Small intestine (tissue), 7 donors: ENCODE results near the gene NDUFAF5. TPM values are rescaled to one million over a fixed set of nuclear protein-coding genes. Genes with fewer than 3 reads are reported as not detected.
"Not testable (repeated sequence)": the region's sequence is repeated elsewhere in the genome, so short reads cannot be mapped to it uniquely, and the experiment has no call there.

ENCODE experiments used
- DNase-seq, 2 donors: peaks; one replicate each; pipeline versions ENCODE4 v3.0.0 to v3.0.0-alpha.2; 2013
- FAIRE-seq: peaks from 2 replicates; lab custom pipeline; 2012; peaks lifted over from hg19 to GRCh38; lab: Jason Lieb, UNC
- H3K27ac ChIP-seq, 3 donors: one replicate each; pipeline ENCODE4 v1.5.1; 2013; ENCODE audit warnings: low read length in 2 of 3, mild to moderate bottlenecking in 2 of 3, control low read depth in 1 of 3, inconsistent platforms in 1 of 3, low read depth in 1 of 3, moderate library complexity in 1 of 3
- H3K27me3 ChIP-seq, 3 donors: one replicate each; pipeline ENCODE4 v1.6.1; 2013; ENCODE audit warnings: low read length in 3 of 3, inconsistent platforms in 1 of 3; ENCODE audit not compliant: control insufficient read depth in 3 of 3, insufficient read depth in 3 of 3
- H3K36me3 ChIP-seq, 3 donors: one replicate each; pipeline ENCODE4 v1.6.1; 2013; ENCODE audit warnings: low read length in 3 of 3, inconsistent platforms in 1 of 3, low read depth in 1 of 3, mild to moderate bottlenecking in 1 of 3, moderate library complexity in 1 of 3; ENCODE audit not compliant: control insufficient read depth in 3 of 3, insufficient read depth in 2 of 3
- H3K4me1 ChIP-seq, 3 donors: one replicate each; pipeline ENCODE4 v1.6.1; 2013; ENCODE audit warnings: low read length in 2 of 3, inconsistent platforms in 1 of 3, low read depth in 1 of 3, mild to moderate bottlenecking in 1 of 3, moderate library complexity in 1 of 3; ENCODE audit not compliant: control insufficient read depth in 3 of 3, insufficient read depth in 2 of 3
- H3K4me3 ChIP-seq, 3 donors: one replicate each; pipeline ENCODE4 v1.5.1; 2013; ENCODE audit warnings: low read length in 3 of 3, control low read depth in 1 of 3, inconsistent platforms in 1 of 3, low read depth in 1 of 3, mild to moderate bottlenecking in 1 of 3, moderate library complexity in 1 of 3
- H3K9me3 ChIP-seq, 2 donors: one replicate each; pipeline ENCODE4 v1.6.1; 2013; ENCODE audit warnings: low read depth in 1 of 2, low read length in 1 of 2; ENCODE audit not compliant: control insufficient read depth in 2 of 2, insufficient read depth in 1 of 2
- WGBS, 3 donors: extraction: QIAGEN DNeasy Blood & Tissue Kit; methylation state at CpG; one replicate each; pipeline ENCODE4 v1.1.7; 2013; 5-methylcytosine and 5-hydroxymethylcytosine counted together
- polyA plus RNA-seq, 4 donors: library from polyadenylated mRNA; stranded (reverse) in 3 of 4; unstranded in 1 of 4; fragments of 200-250 nt in 3 of 4; fragments of 120-200 nt in 1 of 4; gene quantifications; one replicate each; pipeline versions ENCODE4 v1.2.1 to v1.2.3, GENCODE V29; 2013
- donor health status: healthy with polysubstance abuse.
- donor health status: control.
- donor health status: control.
- donor health status: Bipolar disorder and iron deficiency.
- donor health status: healthy.

Gene NDUFAF5
- polyA plus RNA-seq, 4 donors, result 18.3 to 46.7 (median 27.3) TPM

DNA sequence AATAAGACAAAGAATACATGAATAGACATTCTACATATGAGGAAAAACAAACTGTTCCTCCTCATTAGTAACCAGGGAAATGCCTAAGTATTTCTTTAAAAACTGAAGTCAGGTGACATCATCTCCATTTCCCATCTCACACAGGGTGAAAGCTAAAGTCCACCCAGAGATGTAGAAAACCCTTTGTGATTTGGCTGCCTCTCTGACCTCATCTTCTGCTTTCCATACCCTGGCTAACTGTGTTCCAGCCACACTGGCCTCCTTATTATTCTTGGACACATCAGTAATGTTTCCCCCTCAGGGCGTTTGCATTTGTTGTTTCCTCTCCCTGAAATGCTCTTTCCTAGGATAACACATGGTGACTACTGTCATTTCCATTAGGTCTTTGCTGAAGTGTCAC is 40.5 kb upstream of the NDUFAF5 start:
- Histone ChIP-seq H3K4me1 (no peaks in the 10 kb centered on the region), H3K36me3 (peaks cover 3 to 8% (median 3%) of the 10 kb centered on the region in 3 donors), H3K27ac (no peak overlapping the region), H3K27me3 (no peaks in the 10 kb centered on the region), H3K4me3 (no peak overlapping the region), H3K9me3 (no peaks in the 10 kb centered on the region)
- DNase-seq (no peak), FAIRE-seq (no peak)
- 61 to 80% (median 70%) methylated on average over 1 of the region's 1 CpG for WGBS, 3 donors

DNA sequence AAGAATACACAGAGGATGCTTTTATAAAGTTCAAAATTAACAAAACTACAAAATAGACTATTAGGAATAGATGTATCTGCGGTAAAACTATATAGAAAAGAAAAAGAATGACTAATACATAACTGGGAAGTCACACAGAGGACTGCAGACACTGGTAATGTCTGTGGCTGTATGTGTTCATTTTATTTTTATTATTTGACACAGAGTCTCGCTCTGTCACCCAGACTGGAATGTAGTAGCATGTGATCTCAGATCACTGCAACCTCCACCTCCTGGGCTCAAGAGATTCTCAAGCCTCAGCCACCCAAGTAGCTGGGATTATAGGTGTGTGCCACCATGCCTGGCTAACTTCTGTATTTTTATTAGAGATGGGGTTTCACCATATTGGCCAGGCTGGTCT is 39.0 kb upstream of the NDUFAF5 start:
- no peak for DNase-seq
- no peak for FAIRE-seq
- no peaks in the 10 kb centered on the region for H3K27me3 ChIP-seq
- H3K36me3 ChIP-seq, result peaks cover 3 to 14% (median 7%) of the 10 kb centered on the region in 3 donors
- no peaks in the 10 kb centered on the region for H3K9me3 ChIP-seq
- H3K4me3 ChIP-seq, result no peak overlapping the region
- H3K27ac ChIP-seq, result no peak overlapping the region
- H3K4me1 ChIP-seq, result no peaks in the 10 kb centered on the region
- WGBS, 3 donors, result 77 to 94% (median 91%) methylated on average over 2 of the region's 2 CpGs

DNA sequence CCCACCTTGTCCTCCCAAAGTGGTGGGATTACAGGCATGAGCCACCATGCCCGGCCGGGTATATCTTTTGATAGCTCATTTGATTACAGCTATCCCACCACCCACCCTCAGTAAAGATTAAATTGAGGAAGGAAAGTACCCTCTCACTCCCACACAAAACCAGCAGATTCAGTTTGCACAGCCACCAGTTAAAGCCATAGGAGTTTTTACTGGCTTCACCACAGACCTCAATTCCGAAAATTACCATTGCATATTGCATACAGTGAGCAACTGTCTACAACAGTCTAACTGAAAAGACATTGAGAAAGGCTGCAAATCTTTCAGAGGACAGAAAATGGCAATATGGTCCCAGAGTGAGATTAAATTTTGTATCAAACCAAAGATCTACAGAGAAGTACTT is 35.0 kb upstream of the NDUFAF5 start:
- DNase-seq (no peak), FAIRE-seq (no peak)
- WGBS, 3 donors, result 90 to 95% (median 94%) methylated on average over 3 of the region's 3 CpGs
- no peaks in the 10 kb centered on the region for H3K27me3 ChIP-seq
- H3K36me3 ChIP-seq, result peaks cover under 1 to 18% (median 6%) of the 10 kb centered on the region in 3 donors
- H3K27ac ChIP-seq, result no peak overlapping the region
- H3K4me1 ChIP-seq, result no peaks in the 10 kb centered on the region
- H3K9me3 ChIP-seq, result no peaks in the 10 kb centered on the region
- H3K4me3 ChIP-seq, result no peak overlapping the region

DNA sequence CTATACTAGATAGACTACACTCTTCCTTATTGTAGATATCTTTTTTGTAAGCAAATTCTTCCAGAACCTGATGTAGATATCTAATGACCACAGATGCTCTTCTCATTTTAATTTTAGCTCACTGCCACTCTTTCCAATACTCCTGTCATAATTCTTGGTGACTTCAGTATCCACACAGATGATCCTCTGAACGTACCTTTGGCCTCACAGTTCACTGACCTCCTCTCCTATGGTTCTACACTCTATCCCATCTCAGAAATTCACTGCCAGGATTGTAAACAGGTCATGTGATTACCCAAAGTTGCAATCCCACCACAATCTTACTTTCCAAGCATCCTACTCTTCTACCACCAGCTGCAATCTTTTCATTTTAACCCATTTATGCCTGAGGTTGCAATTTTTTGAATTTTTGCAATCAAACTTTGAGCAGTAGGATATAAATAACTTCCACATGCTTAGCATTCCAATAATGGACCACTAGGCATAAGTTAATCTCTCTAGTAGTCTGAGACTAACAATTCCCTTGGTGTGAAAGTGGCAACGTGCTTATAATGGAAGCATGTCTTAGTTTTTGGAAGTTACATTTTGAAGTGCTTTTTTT is 31.3 kb upstream of the NDUFAF5 start:
- Histone ChIP-seq H3K9me3 (no peaks in the 10 kb centered on the region), H3K36me3 (peaks cover 0 to 18% (median 6%) of the 10 kb centered on the region in 3 donors), H3K4me1 (no peaks in the 10 kb centered on the region), H3K27me3 (no peaks in the 10 kb centered on the region), H3K4me3 (no peak overlapping the region), H3K27ac (no peak overlapping the region)
- 89 to 93% (median 92%) methylated on average over 2 of the region's 2 CpGs for WGBS, 3 donors
- no peak for FAIRE-seq
- peak in 1 of 2 donors; percentile 14 for DNase-seq

DNA sequence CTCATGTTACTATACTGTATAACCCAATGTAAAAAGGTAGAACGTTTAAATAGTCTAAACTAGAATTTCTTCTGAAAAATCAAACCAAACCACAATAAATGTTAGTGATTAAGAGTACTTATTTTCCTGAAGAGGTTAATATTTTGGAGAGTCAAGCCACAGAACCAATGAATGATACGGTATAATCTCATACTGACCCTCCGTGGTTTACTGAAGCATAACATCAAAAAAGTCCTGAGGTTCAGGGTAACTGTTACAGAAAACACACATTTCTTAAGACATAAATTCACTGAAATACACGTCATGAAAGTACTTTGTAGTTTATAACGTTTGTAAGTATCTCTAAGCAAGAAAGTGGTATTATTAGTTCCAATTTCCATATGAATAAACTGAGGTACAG is 29.0 kb upstream of the NDUFAF5 start:
- 77 to 87% (median 85%) methylated on average over 5 of the region's 5 CpGs for WGBS, 3 donors
- DNase-seq (no peak), FAIRE-seq (no peak)
- no peak overlapping the region for H3K27ac ChIP-seq
- no peak overlapping the region for H3K4me3 ChIP-seq
- no peaks in the 10 kb centered on the region for H3K4me1 ChIP-seq
- H3K36me3 ChIP-seq, result peaks cover 0 to 11% (median 2%) of the 10 kb centered on the region in 3 donors
- no peaks in the 10 kb centered on the region for H3K27me3 ChIP-seq
- no peaks in the 10 kb centered on the region for H3K9me3 ChIP-seq

DNA sequence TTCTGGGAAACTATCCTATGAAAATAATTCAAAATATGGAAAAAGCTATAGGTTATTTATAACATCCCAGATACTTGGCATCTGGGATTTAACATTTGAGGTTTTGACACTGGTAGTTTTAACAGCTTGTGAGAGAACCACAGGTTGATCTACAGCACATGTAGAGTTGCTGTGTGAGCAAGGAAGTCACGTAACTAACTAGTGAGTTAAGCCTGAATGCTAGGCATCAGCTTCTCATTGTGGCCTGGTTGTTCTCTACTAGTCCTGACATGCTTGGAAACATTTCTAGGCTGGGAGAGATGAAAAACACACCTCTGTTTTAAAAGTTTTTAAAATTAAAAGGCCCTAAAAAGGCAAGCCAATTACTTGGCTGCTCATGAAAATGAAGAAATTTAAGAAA is 28.3 kb upstream of the NDUFAF5 start:
- H3K9me3 ChIP-seq, result no peaks in the 10 kb centered on the region
- DNase-seq, result no peak
- H3K27me3 ChIP-seq, result no peaks in the 10 kb centered on the region
- WGBS, 3 donors, result 95 to 96% (median 96%) methylated on average over 1 of the region's 1 CpG
- no peaks in the 10 kb centered on the region for H3K4me1 ChIP-seq
- FAIRE-seq, result no peak
- peaks cover 0 to 10% (median 2%) of the 10 kb centered on the region in 3 donors for H3K36me3 ChIP-seq
- H3K27ac ChIP-seq, result no peak overlapping the region
- H3K4me3 ChIP-seq, result no peak overlapping the region

DNA sequence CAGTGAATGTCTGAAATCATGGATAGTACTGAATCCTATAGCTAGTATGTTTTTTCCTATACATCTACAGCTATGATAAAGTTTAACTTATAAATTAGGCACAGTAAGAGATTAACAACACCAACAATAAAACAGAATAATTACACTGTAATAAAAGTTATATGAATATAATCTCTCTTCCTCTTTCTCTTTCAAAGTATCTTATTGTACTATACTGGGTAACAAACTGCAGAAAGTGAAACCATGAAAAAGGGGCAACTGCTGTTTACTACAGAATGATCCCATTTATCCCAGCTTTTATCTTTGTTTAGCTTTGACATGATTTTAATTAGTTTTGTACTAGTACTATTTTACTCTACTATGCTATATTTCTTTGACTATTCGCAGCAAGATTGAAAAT is 25.9 kb upstream of the NDUFAF5 start:
- Histone ChIP-seq H3K9me3 (no peaks in the 10 kb centered on the region), H3K4me1 (no peaks in the 10 kb centered on the region), H3K36me3 (peaks cover 0 to 8% (median 2%) of the 10 kb centered on the region in 3 donors), H3K27ac (no peak overlapping the region), H3K4me3 (no peak overlapping the region), H3K27me3 (no peaks in the 10 kb centered on the region)
- FAIRE-seq, result no peak
- peak; percentile 12 to 69 for DNase-seq
- 15 to 71% (median 25%) methylated on average over 1 of the region's 1 CpG for WGBS, 3 donors

DNA sequence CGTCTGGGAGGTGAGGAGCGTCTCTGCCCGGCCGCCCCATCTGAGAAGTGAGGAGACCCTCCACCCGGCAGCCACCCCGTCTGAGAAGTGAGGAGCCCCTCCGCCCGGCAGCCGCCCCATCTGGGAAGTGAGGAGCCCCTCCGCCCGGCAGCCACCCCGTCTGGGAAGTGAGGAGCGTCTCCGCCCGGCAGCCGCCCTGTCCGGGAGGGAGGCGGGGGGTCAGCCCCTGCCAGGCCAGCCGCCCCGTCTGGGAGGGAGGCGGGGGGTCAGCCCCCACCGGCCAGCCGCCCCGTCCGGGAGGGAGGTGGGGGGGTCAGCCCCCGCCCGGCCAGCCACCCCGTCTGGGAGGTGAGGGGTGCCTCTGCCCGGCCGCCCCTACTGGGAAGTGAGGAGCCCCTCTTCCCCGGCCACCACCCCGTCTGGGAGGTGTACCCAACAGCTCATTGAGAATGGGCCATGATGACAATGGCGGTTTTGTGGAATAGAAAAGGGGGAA is 24.3 kb upstream of the NDUFAF5 start:
- H3K4me3 ChIP-seq, H3K27me3 ChIP-seq, H3K4me1 ChIP-seq, H3K27ac ChIP-seq, DNase-seq, FAIRE-seq, H3K9me3 ChIP-seq: not testable (repeated sequence)
- 81 to 95% (median 94%) methylated on average over 8 to 33 of the region's 33 CpGs for WGBS, 3 donors
- peaks cover 4 to 11% (median 6%) of the 10 kb centered on the region in 3 donors for H3K36me3 ChIP-seq

DNA sequence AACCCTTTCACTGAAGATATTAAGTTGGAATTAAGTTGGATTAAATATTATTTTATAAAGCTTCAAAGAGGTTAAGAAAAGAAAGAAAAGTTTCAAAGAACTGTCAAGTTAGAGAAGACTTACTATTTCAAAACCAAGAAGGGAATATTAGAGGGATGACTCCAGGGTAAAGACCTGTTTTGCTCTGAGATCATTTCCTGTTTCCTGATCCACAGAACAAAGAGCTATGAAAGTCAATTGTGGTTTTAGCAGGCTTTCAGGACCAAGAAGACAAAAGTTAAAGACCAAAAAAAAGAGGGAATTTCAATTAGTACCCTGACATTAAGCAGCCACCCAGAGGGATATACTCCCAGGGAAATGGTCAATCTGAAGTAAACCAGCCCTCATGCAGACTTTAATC is 19.5 kb upstream of the NDUFAF5 start:
- DNase-seq (no peak), FAIRE-seq (no peak)
- H3K36me3 ChIP-seq, result peaks cover 6 to 25% (median 14%) of the 10 kb centered on the region in 3 donors

More for the DNA sequence above, 19.5 kb upstream of the NDUFAF5 start:
- H3K27ac ChIP-seq, result no peak overlapping the region
- H3K27me3 ChIP-seq, result no peaks in the 10 kb centered on the region
- H3K4me1 ChIP-seq, result no peaks in the 10 kb centered on the region
- H3K9me3 ChIP-seq, result peaks cover 0 to 8% of the 10 kb centered on the region in 2 donors
- no peak overlapping the region for H3K4me3 ChIP-seq
